H9 (cell line): ENCODE data around the gene IL16. TPM values are rescaled to one million over a fixed set of nuclear protein-coding genes. Genes with fewer than 3 reads are reported as not detected.

Source experiments
- DNase-seq: peaks from one replicate; pipeline ENCODE4 v3.0.0-alpha.2; 2017
- H2AFZ ChIP-seq: one replicate; pipeline ENCODE4 v1.6.1; 2013; ENCODE audit warnings: mild to moderate bottlenecking, low read length, control low read depth, moderate library complexity
- H2AK5ac ChIP-seq: 2 replicates; pipeline ENCODE4 v1.6.1; 2013; ENCODE audit warnings: low read length, control low read depth, mixed read lengths; ENCODE audit not compliant: insufficient read length
- H2BK120ac ChIP-seq: one replicate; pipeline ENCODE4 v1.6.1; 2013; ENCODE audit warnings: low read depth, mild to moderate bottlenecking, low read length, control low read depth, inconsistent platforms; ENCODE audit not compliant: poor library complexity, severe bottlenecking
- H2BK12ac ChIP-seq: 2 replicates; pipeline ENCODE4 v1.6.1; 2013; ENCODE audit warnings: low read length, control low read depth, mixed read lengths, low read depth; ENCODE audit not compliant: insufficient read length
- H2BK15ac ChIP-seq: 2 replicates; pipeline ENCODE4 v1.6.1; 2013; ENCODE audit warnings: low read depth, low read length, control low read depth
- H2BK20ac ChIP-seq: one replicate; pipeline ENCODE4 v1.6.1; 2013; ENCODE audit warnings: low read depth, mild to moderate bottlenecking, low read length, control low read depth, inconsistent platforms; ENCODE audit not compliant: poor library complexity, severe bottlenecking
- H2BK5ac ChIP-seq: 2 replicates; pipeline ENCODE4 v1.6.1; 2013; ENCODE audit warnings: low read length, control low read depth, mixed read lengths; ENCODE audit not compliant: insufficient read length
- H3K14ac ChIP-seq: 2 replicates; pipeline ENCODE4 v1.6.1; 2013; ENCODE audit warnings: low read length, control low read depth; ENCODE audit not compliant: insufficient read depth
- H3K18ac ChIP-seq: 2 replicates; pipeline ENCODE4 v1.6.1; 2013; ENCODE audit warnings: low read depth, mild to moderate bottlenecking, mixed read lengths, low read length, control low read depth; ENCODE audit not compliant: insufficient read length
- H3K23ac ChIP-seq: 2 replicates; pipeline ENCODE4 v1.6.1; 2013; ENCODE audit warnings: low read length, control low read depth, mixed read lengths, low read depth; ENCODE audit not compliant: insufficient read length
- H3K23me2 ChIP-seq: 2 replicates; pipeline ENCODE4 v1.6.1; 2013; ENCODE audit warnings: low read depth, mild to moderate bottlenecking, mixed read lengths, low read length, control low read depth; ENCODE audit not compliant: insufficient read length, poor library complexity, severe bottlenecking
- H3K27ac ChIP-seq: 2 replicates; pipeline ENCODE4 v1.5.1; 2013; ENCODE audit warnings: low read length, control low read depth, mixed read lengths, low read depth; ENCODE audit not compliant: insufficient read length
- H3K27me3 ChIP-seq: 2 replicates; pipeline ENCODE4 v1.6.1; 2013; ENCODE audit warnings: low read length, control low read depth, inconsistent platforms; ENCODE audit not compliant: insufficient read depth
- H3K4ac ChIP-seq: 2 replicates; pipeline ENCODE4 v1.6.1; 2013; ENCODE audit warnings: low read depth, mild to moderate bottlenecking, control low read depth, inconsistent platforms, low read length, moderate library complexity
- H3K4me1 ChIP-seq: 2 replicates; pipeline ENCODE4 v1.6.1; 2013; ENCODE audit warnings: low read length, control low read depth, inconsistent platforms; ENCODE audit not compliant: insufficient read depth
- H3K4me2 ChIP-seq: 2 replicates; pipeline ENCODE4 v1.6.1; 2013; ENCODE audit warnings: low read length, control low read depth, mixed read lengths; ENCODE audit not compliant: insufficient read length, insufficient read depth
- H3K56ac ChIP-seq: 2 replicates; pipeline ENCODE4 v1.6.1; 2013; ENCODE audit warnings: low read depth, mild to moderate bottlenecking, mixed read lengths, low read length, control low read depth; ENCODE audit not compliant: insufficient read length
- H3K79me1 ChIP-seq: 2 replicates; pipeline ENCODE4 v1.6.1; 2013; ENCODE audit warnings: low read depth, mild to moderate bottlenecking, moderate library complexity, low read length, control low read depth, inconsistent platforms; ENCODE audit not compliant: insufficient read depth, poor library complexity, severe bottlenecking
- H3K79me2 ChIP-seq: 2 replicates; pipeline ENCODE4 v1.6.1; 2013; ENCODE audit warnings: low read length, control low read depth, inconsistent platforms; ENCODE audit not compliant: insufficient read depth
- H3K9ac ChIP-seq: 2 replicates; pipeline ENCODE4 v1.6.1; 2013; ENCODE audit warnings: low read length, control low read depth, mixed read lengths; ENCODE audit not compliant: insufficient read length; ENCODE audit errors: extremely low read depth
- H3K9me3 ChIP-seq: one replicate; pipeline ENCODE4 v1.6.1; 2013; ENCODE audit warnings: low read depth, low read length, inconsistent platforms; ENCODE audit not compliant: control insufficient read depth
- H3T11ph ChIP-seq: one replicate; pipeline ENCODE4 v1.6.1; 2013; ENCODE audit warnings: mild to moderate bottlenecking, low read length, control low read depth, inconsistent platforms
- H4K20me1 ChIP-seq: one replicate; pipeline ENCODE4 v1.6.1; 2013; ENCODE audit not compliant: control insufficient read depth, insufficient read length, insufficient read depth
- H4K5ac ChIP-seq: 2 replicates; pipeline ENCODE4 v1.6.1; 2013; ENCODE audit warnings: low read depth, mild to moderate bottlenecking, mixed read lengths, low read length, control low read depth; ENCODE audit not compliant: insufficient read length
- H4K8ac ChIP-seq: replicated peaks from 2 replicates; pipeline ENCODE4 v1.6.1; 2013; ENCODE audit warnings: low read length, control low read depth, mixed read lengths, low read depth; ENCODE audit not compliant: insufficient read length
- H4K91ac ChIP-seq: 2 replicates; pipeline ENCODE4 v1.6.1; 2013; ENCODE audit warnings: low read depth, mild to moderate bottlenecking, moderate library complexity, mixed read lengths, low read length, control low read depth; ENCODE audit not compliant: insufficient read length
- H3K27ac Mint-ChIP-seq, 3 experiments: 2 replicates in 2 of 3; 3 replicates in 1 of 3; pipeline ENCODE4 v1.8.0; 2020 to 2021; ENCODE audit warnings: mixed read lengths in 3 of 3, mild to moderate bottlenecking in 1 of 3, moderate library complexity in 1 of 3
- H3K27me3 Mint-ChIP-seq: 2 replicates; pipeline ENCODE4 v1.8.0; 2021; ENCODE audit warnings: low read depth, mild to moderate bottlenecking, moderate library complexity, mixed read lengths
- H3K36me3 Mint-ChIP-seq, 3 experiments: 2 replicates in 2 of 3; 3 replicates in 1 of 3; pipeline ENCODE4 v1.8.0; 2020 to 2021; ENCODE audit warnings: low read depth in 3 of 3, mixed read lengths in 3 of 3; ENCODE audit not compliant: insufficient read depth in 1 of 3
- H3K4me1 Mint-ChIP-seq, 2 experiments: 2 replicates each; pipeline ENCODE4 v1.8.0; 2020; ENCODE audit warnings: mixed read lengths in 2 of 2
- H3K4me3 Mint-ChIP-seq, 2 experiments: 2 replicates in 1 of 2; 3 replicates in 1 of 2; pipeline ENCODE4 v1.8.0; 2020 to 2021; ENCODE audit warnings: mild to moderate bottlenecking in 2 of 2, mixed read lengths in 2 of 2, moderate library complexity in 1 of 2
- H3K9me3 Mint-ChIP-seq, 2 experiments: 2 replicates in 1 of 2; 3 replicates in 1 of 2; pipeline ENCODE4 v1.8.0; 2020; ENCODE audit warnings: mild to moderate bottlenecking in 2 of 2, mixed read lengths in 2 of 2, moderate library complexity in 1 of 2
- WGBS: extraction: QIAGEN DNeasy Blood & Tissue Kit; methylation state at CpG from one replicate; pipeline ENCODE4 v1.1.7; 2013; ENCODE audit warnings: missing lambda C conversion rate, low lambda C conversion rate, mixed read lengths; ENCODE audit not compliant: insufficient read length; ENCODE audit errors: extremely low coverage; 5-methylcytosine and 5-hydroxymethylcytosine counted together
- total RNA-seq: library from RNA; stranded (reverse); gene quantifications from 2 replicates; pipeline ENCODE4 v1.2.1, GENCODE V29; 2021
- TF ChIP-seq, protein P1 (sequence below): fragments of 200-600 bp; sonication (generic); conservative IDR thresholded peaks from 3 replicates; pipeline ENCODE4 v1.8.0; 2021; ENCODE audit warnings: antibody characterized with exemption, mild to moderate bottlenecking

The IL16 gene
- total RNA-seq, 1 experiment from 2014 or later, result 0.28 TPM

- Histone ChIP-seq H2BK120ac (no peak overlapping the region), H3K27ac (no peak overlapping the region), H3T11ph (no peak overlapping the region), H3K27me3 (no peaks in the 10 kb centered on the region), H3K23me2 (no peaks in the 10 kb centered on the region), H4K5ac (no peak overlapping the region), H3K4me2 (no peak overlapping the region), H2AK5ac (no peak overlapping the region), H2BK5ac (no peak overlapping the region), H3K4ac (no peak overlapping the region), H3K79me1 (no peaks in the 10 kb centered on the region), H2BK12ac (no peak overlapping the region), H3K4me1 (no peaks in the 10 kb centered on the region), H4K20me1 (no peaks in the 10 kb centered on the region), H3K79me2 (no peaks in the 10 kb centered on the region), H2BK20ac (no peak overlapping the region), H3K23ac (no peak overlapping the region), H3K18ac (no peak overlapping the region), H3K56ac (no peak overlapping the region), H2BK15ac (no peak overlapping the region), H3K14ac (no peak overlapping the region), H4K8ac (no peak overlapping the region), H3K9me3 (no peaks in the 10 kb centered on the region), H4K91ac (no peak overlapping the region), H3K9ac (no peak overlapping the region), H2AFZ (no peak overlapping the region)
- peaks cover 13 to 39% (median 23%) of the 10 kb centered on the region in 3 experiments for H3K36me3 Mint-ChIP-seq
- H3K9me3 Mint-ChIP-seq, result no peaks in the 10 kb centered on the region
- no peak for DNase-seq
- TF ChIP-seq, protein P1, sequence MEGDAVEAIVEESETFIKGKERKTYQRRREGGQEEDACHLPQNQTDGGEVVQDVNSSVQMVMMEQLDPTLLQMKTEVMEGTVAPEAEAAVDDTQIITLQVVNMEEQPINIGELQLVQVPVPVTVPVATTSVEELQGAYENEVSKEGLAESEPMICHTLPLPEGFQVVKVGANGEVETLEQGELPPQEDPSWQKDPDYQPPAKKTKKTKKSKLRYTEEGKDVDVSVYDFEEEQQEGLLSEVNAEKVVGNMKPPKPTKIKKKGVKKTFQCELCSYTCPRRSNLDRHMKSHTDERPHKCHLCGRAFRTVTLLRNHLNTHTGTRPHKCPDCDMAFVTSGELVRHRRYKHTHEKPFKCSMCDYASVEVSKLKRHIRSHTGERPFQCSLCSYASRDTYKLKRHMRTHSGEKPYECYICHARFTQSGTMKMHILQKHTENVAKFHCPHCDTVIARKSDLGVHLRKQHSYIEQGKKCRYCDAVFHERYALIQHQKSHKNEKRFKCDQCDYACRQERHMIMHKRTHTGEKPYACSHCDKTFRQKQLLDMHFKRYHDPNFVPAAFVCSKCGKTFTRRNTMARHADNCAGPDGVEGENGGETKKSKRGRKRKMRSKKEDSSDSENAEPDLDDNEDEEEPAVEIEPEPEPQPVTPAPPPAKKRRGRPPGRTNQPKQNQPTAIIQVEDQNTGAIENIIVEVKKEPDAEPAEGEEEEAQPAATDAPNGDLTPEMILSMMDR, result no peak
- no peaks in the 10 kb centered on the region; the same call in 1 of the 2 replicates for H3K27me3 Mint-ChIP-seq
- H3K4me3 Mint-ChIP-seq, result no peak overlapping the region; a peak in 1 of 5 replicates
- no CpG with 5 or more reads among the region's 5 CpGs for WGBS
- H3K27ac Mint-ChIP-seq, result no peak overlapping the region
- H3K4me1 Mint-ChIP-seq, result no peaks in the 10 kb centered on the region
These were observed 117.7 kb downstream of the IL16 start for GRCh38 chr15:81314378-81314777.
